ENCODE results near the gene NOL4L.

Gene NOL4L

GRCh38 chr20:32406701-32407100, 178.4 kb downstream of the NOL4L start:
- no peak for DNase-seq (ENCODE audit: low read depth)
- TF ChIP-seq, protein P1, sequence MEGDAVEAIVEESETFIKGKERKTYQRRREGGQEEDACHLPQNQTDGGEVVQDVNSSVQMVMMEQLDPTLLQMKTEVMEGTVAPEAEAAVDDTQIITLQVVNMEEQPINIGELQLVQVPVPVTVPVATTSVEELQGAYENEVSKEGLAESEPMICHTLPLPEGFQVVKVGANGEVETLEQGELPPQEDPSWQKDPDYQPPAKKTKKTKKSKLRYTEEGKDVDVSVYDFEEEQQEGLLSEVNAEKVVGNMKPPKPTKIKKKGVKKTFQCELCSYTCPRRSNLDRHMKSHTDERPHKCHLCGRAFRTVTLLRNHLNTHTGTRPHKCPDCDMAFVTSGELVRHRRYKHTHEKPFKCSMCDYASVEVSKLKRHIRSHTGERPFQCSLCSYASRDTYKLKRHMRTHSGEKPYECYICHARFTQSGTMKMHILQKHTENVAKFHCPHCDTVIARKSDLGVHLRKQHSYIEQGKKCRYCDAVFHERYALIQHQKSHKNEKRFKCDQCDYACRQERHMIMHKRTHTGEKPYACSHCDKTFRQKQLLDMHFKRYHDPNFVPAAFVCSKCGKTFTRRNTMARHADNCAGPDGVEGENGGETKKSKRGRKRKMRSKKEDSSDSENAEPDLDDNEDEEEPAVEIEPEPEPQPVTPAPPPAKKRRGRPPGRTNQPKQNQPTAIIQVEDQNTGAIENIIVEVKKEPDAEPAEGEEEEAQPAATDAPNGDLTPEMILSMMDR (IDR thresholded peaks at IDR 0.05; ENCODE audit: control insufficient read depth, extremely low read depth, insufficient read depth): no peak
- no peak overlapping the region for H3K4me3 ChIP-seq (ENCODE audit: low read depth, low read length)

GRCh38 chr20:32404017-32404416, 181.1 kb downstream of the NOL4L start:
- H3K4me3 ChIP-seq (ENCODE audit: low read depth, low read length): no peak overlapping the region
- TF ChIP-seq, protein P1 (IDR thresholded peaks at IDR 0.05; ENCODE audit: control insufficient read depth, extremely low read depth, insufficient read depth): no peak
- no peak for DNase-seq (ENCODE audit: low read depth)

DNA sequence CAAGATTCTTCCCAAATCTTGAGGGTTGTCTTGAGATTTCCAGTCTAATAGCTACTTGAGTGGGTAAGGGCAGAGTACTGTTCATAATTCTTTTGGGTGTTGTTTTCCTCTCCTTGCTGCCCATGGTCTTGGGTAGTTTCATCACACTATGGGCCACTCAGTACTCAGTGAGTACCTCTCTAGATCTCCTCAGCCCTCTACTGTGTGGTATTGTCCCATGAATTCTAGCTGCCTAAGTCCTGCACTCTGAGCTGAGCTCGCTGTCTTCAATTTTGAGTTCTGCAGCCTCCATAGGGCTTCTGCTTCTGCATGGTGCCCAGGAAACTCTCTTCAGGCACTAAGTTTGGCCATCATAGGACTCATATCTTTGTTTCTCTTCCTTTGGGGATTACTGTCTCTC, 184.7 kb downstream of the NOL4L start:
- DNase-seq (ENCODE audit: low read depth): no peak
- H3K4me3 ChIP-seq (ENCODE audit: low read depth, low read length): no peak overlapping the region
- TF ChIP-seq, protein P1 (IDR thresholded peaks at IDR 0.05; ENCODE audit: control insufficient read depth, extremely low read depth, insufficient read depth): no peak

DNA sequence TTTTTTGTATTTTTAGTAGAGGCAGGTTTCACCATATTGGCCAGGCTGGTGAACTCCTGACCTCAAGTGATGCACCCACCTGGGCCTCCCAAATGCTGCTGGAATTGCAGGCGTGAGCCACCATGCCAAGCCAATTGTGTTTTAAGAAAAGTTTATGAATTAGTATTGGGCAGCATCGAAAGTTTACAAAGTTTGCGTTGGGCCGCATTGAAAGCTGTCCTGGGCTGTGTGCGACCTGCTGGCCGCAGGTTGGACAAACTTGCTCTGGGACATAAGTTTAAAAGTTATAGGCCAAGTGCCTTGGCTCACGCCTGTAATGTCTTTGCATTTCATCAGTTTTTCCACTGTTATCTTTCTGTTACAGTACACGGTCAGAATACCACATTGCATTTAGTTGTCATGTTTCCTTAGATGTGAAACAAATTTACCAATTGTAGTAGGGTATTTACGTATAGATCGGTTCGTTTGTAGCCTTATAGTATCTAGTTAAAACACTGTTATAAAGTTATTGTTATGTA, 187.5 kb downstream of the NOL4L start:
- no peak for DNase-seq (ENCODE audit: low read depth)
- TF ChIP-seq, protein P1 (IDR thresholded peaks at IDR 0.05; ENCODE audit: control insufficient read depth, extremely low read depth, insufficient read depth): no peak
- H3K4me3 ChIP-seq (ENCODE audit: low read depth, low read length): no peak overlapping the region

GRCh38 chr20:32396646-32397160, 188.4 kb downstream of the NOL4L start:
- TF ChIP-seq, protein P1 (IDR thresholded peaks at IDR 0.05; ENCODE audit: control insufficient read depth, extremely low read depth, insufficient read depth): no peak
- no peak overlapping the region for H3K4me3 ChIP-seq (ENCODE audit: low read depth, low read length)
- no peak for DNase-seq (ENCODE audit: low read depth)

- H3K4me3 ChIP-seq (ENCODE audit: low read depth, low read length): no peak overlapping the region
- DNase-seq (ENCODE audit: low read depth): no peak
- TF ChIP-seq, protein P1 (IDR thresholded peaks at IDR 0.05; ENCODE audit: control insufficient read depth, extremely low read depth, insufficient read depth): no peak
These were observed 190.1 kb downstream of the NOL4L start for GRCh38 chr20:32395066-32395465.

Measured in LNCaP clone FGC (cell line).